MCF 10A (cell line): ENCODE results near the gene MAP3K13. TPM values are rescaled to one million over a fixed set of nuclear protein-coding genes. Genes with fewer than 3 reads are reported as not detected.

ENCODE experiments used
- Bru-seq: library from RNA; stranded (reverse); fragments of 400-500 nt; gene quantifications from one replicate; lab custom pipeline; 2021; lab: Mats Ljungman, UMichigan
- BruChase-seq, 2 experiments: library from RNA; stranded (reverse); fragments of 400-500 nt; gene quantifications; one replicate each; lab custom pipeline; 2021; lab: Mats Ljungman, UMichigan
- BruUV-seq: library from RNA; stranded (reverse); fragments of 400-500 nt; replicated peaks from 2 replicates; lab custom pipeline; 2021; lab: Mats Ljungman, UMichigan
- CTCF ChIA-PET: fragments of 300-600 bp; sonication (Branson Sonifier 250); formaldehyde crosslinking; extraction: SDS; loops from one replicate; lab custom pipeline; 2021; ENCODE audit warnings: antibody characterized with exemption, inconsistent platforms; lab: Yijun Ruan, JAX
- POLR2A ChIA-PET: fragments of 300-600, 350-650 bp; sonication (Branson Sonifier 250); formaldehyde crosslinking; extraction: SDS; loops from one replicate; lab custom pipeline; 2020; ENCODE audit warnings: antibody characterized with exemption, inconsistent platforms; lab: Yijun Ruan, JAX
- DNase-seq: peaks from one replicate; pipeline ENCODE4 v3.0.0-alpha.2; 2018; ENCODE audit not compliant: unreplicated experiment
- H3K27ac Mint-ChIP-seq: one replicate; pipeline ENCODE4 v1.8.0; 2022; ENCODE audit warnings: mild to moderate bottlenecking, low read depth, mixed read lengths; ENCODE audit not compliant: unreplicated experiment
- H3K27me3 Mint-ChIP-seq: one replicate; pipeline ENCODE4 v1.8.0; 2022; ENCODE audit warnings: mixed read lengths; ENCODE audit not compliant: insufficient read depth, unreplicated experiment
- H3K36me3 Mint-ChIP-seq: one replicate; pipeline ENCODE4 v1.8.0; 2022; ENCODE audit warnings: mild to moderate bottlenecking, moderate library complexity, mixed read lengths; ENCODE audit not compliant: insufficient read depth, unreplicated experiment
- H3K4me1 Mint-ChIP-seq: one replicate; pipeline ENCODE4 v1.8.0; 2022; ENCODE audit warnings: mixed read lengths; ENCODE audit not compliant: insufficient read depth, unreplicated experiment
- H3K4me3 Mint-ChIP-seq: one replicate; pipeline ENCODE4 v1.8.0; 2022; ENCODE audit warnings: mild to moderate bottlenecking, moderate library complexity, mixed read lengths; ENCODE audit not compliant: unreplicated experiment
- H3K9me3 Mint-ChIP-seq: one replicate; pipeline ENCODE4 v1.8.0; 2022; ENCODE audit warnings: mixed read lengths; ENCODE audit not compliant: unreplicated experiment
- CTCF ChIP-seq: fragments of 200-600 bp; IDR thresholded peaks from one replicate; pipeline ENCODE4 v1.8.0; 2022; ENCODE audit warnings: antibody characterized with exemption, mild to moderate bottlenecking; ENCODE audit not compliant: unreplicated experiment
- intact Hi-C: fragments of 100-400 bp; cut with micrococcal nuclease; formaldehyde crosslinking; loops from 2 replicates; pipeline ENCODE4 v1.14.1; 2022
- long read RNA-seq: library from polyadenylated mRNA; stranded (forward); transcript quantifications from one replicate; pipeline ENCODE4 v2.0.0, GENCODE V29; 2022
- total RNA-seq: library from RNA; stranded (reverse); gene quantifications from 2 replicates; pipeline ENCODE4 v1.2.3, GENCODE V29; 2022

The MAP3K13 gene, protein sequence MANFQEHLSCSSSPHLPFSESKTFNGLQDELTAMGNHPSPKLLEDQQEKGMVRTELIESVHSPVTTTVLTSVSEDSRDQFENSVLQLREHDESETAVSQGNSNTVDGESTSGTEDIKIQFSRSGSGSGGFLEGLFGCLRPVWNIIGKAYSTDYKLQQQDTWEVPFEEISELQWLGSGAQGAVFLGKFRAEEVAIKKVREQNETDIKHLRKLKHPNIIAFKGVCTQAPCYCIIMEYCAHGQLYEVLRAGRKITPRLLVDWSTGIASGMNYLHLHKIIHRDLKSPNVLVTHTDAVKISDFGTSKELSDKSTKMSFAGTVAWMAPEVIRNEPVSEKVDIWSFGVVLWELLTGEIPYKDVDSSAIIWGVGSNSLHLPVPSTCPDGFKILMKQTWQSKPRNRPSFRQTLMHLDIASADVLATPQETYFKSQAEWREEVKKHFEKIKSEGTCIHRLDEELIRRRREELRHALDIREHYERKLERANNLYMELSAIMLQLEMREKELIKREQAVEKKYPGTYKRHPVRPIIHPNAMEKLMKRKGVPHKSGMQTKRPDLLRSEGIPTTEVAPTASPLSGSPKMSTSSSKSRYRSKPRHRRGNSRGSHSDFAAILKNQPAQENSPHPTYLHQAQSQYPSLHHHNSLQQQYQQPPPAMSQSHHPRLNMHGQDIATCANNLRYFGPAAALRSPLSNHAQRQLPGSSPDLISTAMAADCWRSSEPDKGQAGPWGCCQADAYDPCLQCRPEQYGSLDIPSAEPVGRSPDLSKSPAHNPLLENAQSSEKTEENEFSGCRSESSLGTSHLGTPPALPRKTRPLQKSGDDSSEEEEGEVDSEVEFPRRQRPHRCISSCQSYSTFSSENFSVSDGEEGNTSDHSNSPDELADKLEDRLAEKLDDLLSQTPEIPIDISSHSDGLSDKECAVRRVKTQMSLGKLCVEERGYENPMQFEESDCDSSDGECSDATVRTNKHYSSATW
- 15.8 and 23.7 TPM in 2 replicates for total RNA-seq
- Bru-seq, nascent RNA, result percentile 52 among the genes with signal in this experiment
- percentile 64 among the genes with signal in this experiment for BruChase-seq, experiment 1, labeled RNA remaining after a 6-hour chase
- BruChase-seq, experiment 2, labeled RNA remaining after a 2-hour chase, result percentile 61 among the genes with signal in this experiment
- long read RNA-seq, transcript MAP3K13-212 (3 exons, 1,681 nt), result major isoform, 55 of 64 reads
- long read RNA-seq, partial matches to known transcripts, result 1 of 64 reads
- long read RNA-seq, other reads (novel, unspliced or antisense), result 5 of 64 reads

GRCh38 chr3:185362850-185363661, at the start of gene MAP3K13:
Gene MAP3K13, plus strand, starts transcription at chr3:185363136. Its CDS starts 65,446 bp downstream, at chr3:185428582.
- Mint-ChIP-seq H3K4me3 (peak within 1 kb of the TSS; percentile 83), H3K27me3 (no peaks in the 10 kb centered on the region), H3K36me3 (no peaks in the 10 kb centered on the region), H3K9me3 (no peaks in the 10 kb centered on the region), H3K4me1 (peaks cover 13% of the 10 kb centered on the region), H3K27ac (peak within 1 kb of the TSS; percentile 80)
- intact Hi-C loops, result no loop called here
- peak; percentile 94 for DNase-seq
- TF ChIP-seq CTCF, result no peak
- POLR2A ChIA-PET, result interaction anchor here (0.6 to 3.0 kb wide), 19 partner anchors 8 to 223 kb away, joined by 3 to 17 read pairs (median 5); partner anchors contain the start of gene SENP2
- TSS peak; percentile 40 for BruUV-seq
- CTCF ChIA-PET, result interaction anchor here (0.6 to 1.8 kb wide), 4 partner anchors 31 to 197 kb away, joined by 3 to 7 read pairs (median 3); no protein-coding TSS in a partner anchor

DNA sequence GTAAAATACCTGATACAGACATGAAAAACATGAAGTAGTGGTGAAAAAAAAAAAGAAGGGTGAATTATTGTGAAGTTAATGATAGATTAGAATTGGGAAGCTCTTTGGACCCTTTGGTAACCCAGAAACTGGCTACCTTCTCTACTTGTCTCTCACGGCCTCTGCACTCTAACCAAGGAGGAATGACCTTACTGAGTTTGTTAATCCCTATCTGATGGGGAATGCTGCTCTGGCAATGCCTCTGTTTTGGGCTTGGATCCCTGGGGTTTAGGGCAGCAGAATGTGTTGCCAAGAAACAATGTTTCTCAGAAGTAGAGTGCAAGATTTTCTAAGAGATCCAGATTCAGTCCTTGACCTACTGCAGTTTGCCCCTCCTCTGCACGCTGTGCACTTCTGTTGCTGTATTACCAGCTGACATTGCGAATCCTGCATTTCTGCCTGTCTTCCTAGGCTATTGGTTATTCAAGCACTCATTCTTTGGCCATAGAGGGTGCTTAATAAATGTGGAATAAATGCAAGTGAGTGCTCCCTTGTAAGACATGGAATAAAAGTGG, 49.2 kb upstream of the MAP3K13 start:
- H3K9me3 Mint-ChIP-seq, result peaks cover 10% of the 10 kb centered on the region
- ChIA-PET CTCF (no interaction called here), POLR2A (interaction anchor here (1.6 kb wide), 1 partner anchor 13 kb away, joined by 4 read pairs; no protein-coding TSS in a partner anchor)
- no TSS peak for BruUV-seq
- peaks cover 17% of the 10 kb centered on the region for H3K4me1 Mint-ChIP-seq
- intact Hi-C loops, result no loop called here
- no peak for DNase-seq
- TF ChIP-seq CTCF, result no peak
- no peak overlapping the region for H3K4me3 Mint-ChIP-seq
- peaks cover 12% of the 10 kb centered on the region for H3K36me3 Mint-ChIP-seq
- H3K27ac Mint-ChIP-seq, result no peak overlapping the region
- H3K27me3 Mint-ChIP-seq, result no peaks in the 10 kb centered on the region

GRCh38 chr3:185316740-185317412, 46.1 kb upstream of the MAP3K13 start:
- ChIA-PET CTCF (interaction anchor here (0.6 to 1.5 kb wide), 2 partner anchors 10 to 31 kb away, joined by 4 to 6 read pairs; no protein-coding TSS in a partner anchor), POLR2A (interaction anchor here (0.6 to 1.9 kb wide), 6 partner anchors 9 to 182 kb away, joined by 3 to 11 read pairs (median 6); partner anchors contain the start of genes MAP3K13 and TMEM41A)
- Mint-ChIP-seq H3K36me3 (no peaks in the 10 kb centered on the region), H3K27ac (peak overlapping the region; percentile 96), H3K27me3 (no peaks in the 10 kb centered on the region), H3K4me1 (peaks cover 17% of the 10 kb centered on the region), H3K9me3 (no peaks in the 10 kb centered on the region), H3K4me3 (peak overlapping the region; percentile 65)
- intact Hi-C loops, result no loop called here
- TF ChIP-seq CTCF, result no peak
- DNase-seq, result peak; percentile 88
- TSS peak; percentile 66 for BruUV-seq
